HPDE6-E6E7 (cell line): ENCODE measurements around the gene C6orf15.
"Not testable (repeated sequence)": the region's sequence is repeated elsewhere in the genome, so short reads cannot be mapped to it uniquely, and the experiment has no call there.

Experiments used
- DNase-seq: peaks from one replicate; pipeline ENCODE4 v3.0.0; 2011; ENCODE audit warnings: missing footprints; ENCODE audit errors: extremely low spot score

C6orf15 gene

GRCh38 chr6:31067891-31068668 lies 44.3 kb downstream of the C6orf15 start:
- not testable (repeated sequence) for DNase-seq

- not testable (repeated sequence) for DNase-seq
These were observed 45.3 kb downstream of the C6orf15 start for GRCh38 chr6:31067028-31067427.

- DNase-seq, result no peak
These were observed 46.8 kb downstream of the C6orf15 start for GRCh38 chr6:31065556-31065955.

GRCh38 chr6:31063906-31064435 lies 48.4 kb downstream of the C6orf15 start:
- DNase-seq, result no peak
